Osteoblast (primary cell): ENCODE measurements around the gene ARHGAP27. TPM values are rescaled to one million over a fixed set of nuclear protein-coding genes. Genes with fewer than 3 reads are reported as not detected.
A peak's percentile ranks its signal among the peaks of the same experiment; 100 is the strongest.

ENCODE experiments used
- DNase-seq: peaks from one replicate; pipeline ENCODE4 v3.0.0; 2011; ENCODE audit warnings: low spot score, mixed read lengths; ENCODE audit not compliant: insufficient read length; ENCODE audit errors: missing footprints
- H2AFZ ChIP-seq: 2 replicates; pipeline ENCODE4 v1.6.0; 2011; ENCODE audit warnings: mild to moderate bottlenecking, low read length
- H3K27ac ChIP-seq: 2 replicates; pipeline ENCODE4 v1.5.1; 2011; ENCODE audit warnings: mild to moderate bottlenecking, low read depth, low read length, moderate library complexity
- H3K27me3 ChIP-seq: 2 replicates; pipeline ENCODE4 v1.6.0; 2012; ENCODE audit warnings: mild to moderate bottlenecking, control low read depth, inconsistent platforms, low read length, moderate library complexity; ENCODE audit not compliant: insufficient read depth
- H3K36me3 ChIP-seq: 2 replicates; pipeline ENCODE4 v1.5.1; 2011; ENCODE audit warnings: mild to moderate bottlenecking, low read length, control low read depth, moderate library complexity; ENCODE audit not compliant: insufficient read depth
- H3K4me1 ChIP-seq: 2 replicates; pipeline ENCODE4 v1.5.1; 2011; ENCODE audit warnings: mild to moderate bottlenecking, low read length, control low read depth, moderate library complexity; ENCODE audit not compliant: insufficient read depth
- H3K4me2 ChIP-seq: 2 replicates; pipeline ENCODE4 v1.6.0; 2011; ENCODE audit warnings: mild to moderate bottlenecking, low read length; ENCODE audit not compliant: insufficient read depth
- H3K4me3 ChIP-seq: fragments of 200-600 bp; sonication (generic); 3 replicates; pipeline ENCODE4 v1.5.1; 2012; ENCODE audit warnings: mild to moderate bottlenecking, low read length, inconsistent platforms; ENCODE audit not compliant: insufficient read depth
- H3K79me2 ChIP-seq: 2 replicates; pipeline ENCODE4 v1.6.0; 2012; ENCODE audit warnings: mild to moderate bottlenecking, low read length, control low read depth, inconsistent platforms; ENCODE audit not compliant: insufficient read depth
- H3K9me3 ChIP-seq: 2 replicates; pipeline ENCODE4 v1.5.1; 2011; ENCODE audit warnings: low read depth, low read length, control low read depth
- H4K20me1 ChIP-seq: 2 replicates; pipeline ENCODE4 v1.6.0; 2012; ENCODE audit warnings: mild to moderate bottlenecking, low read length, control low read depth; ENCODE audit not compliant: insufficient read depth
- total RNA-seq: library from RNA; depleted of rRNA; stranded (reverse); fragments of >200 nt; gene quantifications from 2 replicates; pipeline ENCODE4 v1.2.3, GENCODE V29; 2012
- TF ChIP-seq, protein P1 (sequence below): IDR thresholded peaks from 2 replicates; pipeline ENCODE4 v1.5.1; 2011; ENCODE audit warnings: mild to moderate bottlenecking, low read depth, low read length, moderate library complexity; ENCODE audit errors: extremely low read depth

The ARHGAP27 gene
- total RNA-seq, 1 donor = 2.9 TPM

DNA sequence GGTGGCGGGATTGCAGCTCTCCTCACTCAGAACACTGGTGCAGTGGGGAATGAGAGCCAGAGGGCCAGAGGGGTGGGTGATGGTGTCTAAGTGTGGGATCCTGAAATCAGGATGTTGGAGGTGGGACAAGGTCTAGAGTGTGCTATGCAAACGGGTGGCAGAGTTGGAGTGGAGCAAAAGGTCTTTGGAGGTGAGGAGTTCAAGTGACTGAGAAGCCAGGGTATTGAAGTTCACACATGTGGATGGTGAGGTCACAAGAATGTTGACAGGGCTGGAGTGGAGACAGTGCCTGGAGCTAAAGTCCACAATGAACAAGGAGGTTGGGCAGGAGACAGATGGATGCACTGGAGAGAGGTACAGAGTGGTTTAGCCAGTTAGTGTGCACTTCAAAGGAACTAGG lies 77.6 kb downstream of the ARHGAP27 start:
- Histone ChIP-seq H3K9me3 (peaks cover 3% of the 10 kb centered on the region), H3K27me3 (no peaks in the 10 kb centered on the region), H3K4me3 (no peak overlapping the region), H2AFZ (no peak overlapping the region), H3K79me2 (no peaks in the 10 kb centered on the region), H3K27ac (no peak overlapping the region), H3K4me1 (no peaks in the 10 kb centered on the region), H4K20me1 (no peaks in the 10 kb centered on the region), H3K4me2 (no peak overlapping the region), H3K36me3 (no peaks in the 10 kb centered on the region)
- DNase-seq = peak; percentile 43
- TF ChIP-seq, protein P1, sequence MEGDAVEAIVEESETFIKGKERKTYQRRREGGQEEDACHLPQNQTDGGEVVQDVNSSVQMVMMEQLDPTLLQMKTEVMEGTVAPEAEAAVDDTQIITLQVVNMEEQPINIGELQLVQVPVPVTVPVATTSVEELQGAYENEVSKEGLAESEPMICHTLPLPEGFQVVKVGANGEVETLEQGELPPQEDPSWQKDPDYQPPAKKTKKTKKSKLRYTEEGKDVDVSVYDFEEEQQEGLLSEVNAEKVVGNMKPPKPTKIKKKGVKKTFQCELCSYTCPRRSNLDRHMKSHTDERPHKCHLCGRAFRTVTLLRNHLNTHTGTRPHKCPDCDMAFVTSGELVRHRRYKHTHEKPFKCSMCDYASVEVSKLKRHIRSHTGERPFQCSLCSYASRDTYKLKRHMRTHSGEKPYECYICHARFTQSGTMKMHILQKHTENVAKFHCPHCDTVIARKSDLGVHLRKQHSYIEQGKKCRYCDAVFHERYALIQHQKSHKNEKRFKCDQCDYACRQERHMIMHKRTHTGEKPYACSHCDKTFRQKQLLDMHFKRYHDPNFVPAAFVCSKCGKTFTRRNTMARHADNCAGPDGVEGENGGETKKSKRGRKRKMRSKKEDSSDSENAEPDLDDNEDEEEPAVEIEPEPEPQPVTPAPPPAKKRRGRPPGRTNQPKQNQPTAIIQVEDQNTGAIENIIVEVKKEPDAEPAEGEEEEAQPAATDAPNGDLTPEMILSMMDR = no peak

DNA sequence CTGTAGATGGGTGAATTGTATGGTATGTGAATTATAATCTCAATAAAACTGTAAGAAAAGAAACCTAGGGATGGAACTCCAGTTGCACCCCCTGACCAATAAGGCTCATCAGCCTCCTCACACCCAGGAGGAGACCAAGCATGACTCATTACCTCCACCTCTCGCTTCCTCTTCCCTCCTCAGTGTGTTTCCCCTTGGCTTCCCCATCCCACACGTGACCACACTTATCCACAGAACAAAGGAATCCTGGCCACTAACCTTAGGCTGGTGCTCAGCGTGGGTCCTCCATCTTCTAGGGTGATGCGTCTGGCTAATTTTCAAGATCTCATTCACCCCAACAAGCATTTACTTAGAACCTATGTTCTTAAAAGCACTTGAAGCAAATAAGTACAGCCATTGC lies 79.6 kb downstream of the ARHGAP27 start:
- TF ChIP-seq, protein P1 = no peak
- Histone ChIP-seq H4K20me1 (no peaks in the 10 kb centered on the region), H3K9me3 (peaks cover 3% of the 10 kb centered on the region), H3K27me3 (no peaks in the 10 kb centered on the region), H3K36me3 (no peaks in the 10 kb centered on the region), H2AFZ (no peak overlapping the region), H3K27ac (no peak overlapping the region), H3K4me1 (no peaks in the 10 kb centered on the region), H3K4me3 (no peak overlapping the region), H3K79me2 (no peaks in the 10 kb centered on the region), H3K4me2 (no peak overlapping the region)
- no peak for DNase-seq

DNA sequence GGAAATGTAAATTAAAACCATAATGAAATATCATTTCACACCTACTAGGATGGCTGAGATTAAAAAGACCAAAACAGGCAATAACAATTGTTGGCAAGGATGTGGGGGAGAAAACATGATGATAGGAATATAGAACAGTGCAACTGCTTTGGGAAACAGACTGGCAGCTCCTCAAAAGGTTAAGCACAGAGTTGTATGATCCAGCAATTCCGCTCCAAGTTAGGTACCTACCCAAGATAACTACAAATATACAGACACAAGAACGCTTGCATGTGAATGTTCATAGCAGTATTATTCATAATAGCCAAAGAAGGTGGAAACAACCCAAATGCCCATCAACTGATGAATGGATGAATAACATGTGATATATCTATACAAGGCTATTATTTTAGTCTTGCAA lies 80.8 kb downstream of the ARHGAP27 start:
- H3K4me2 ChIP-seq = no peak overlapping the region
- no peaks in the 10 kb centered on the region for H3K79me2 ChIP-seq
- DNase-seq = no peak
- no peaks in the 10 kb centered on the region for H3K36me3 ChIP-seq
- H2AFZ ChIP-seq = no peak overlapping the region
- H3K27ac ChIP-seq = no peak overlapping the region
- TF ChIP-seq, protein P1 = no peak
- H3K4me3 ChIP-seq = no peak overlapping the region
- H3K27me3 ChIP-seq = no peaks in the 10 kb centered on the region
- H4K20me1 ChIP-seq = no peaks in the 10 kb centered on the region
- peaks cover 3% of the 10 kb centered on the region for H3K9me3 ChIP-seq
- H3K4me1 ChIP-seq = peaks cover 3% of the 10 kb centered on the region

DNA sequence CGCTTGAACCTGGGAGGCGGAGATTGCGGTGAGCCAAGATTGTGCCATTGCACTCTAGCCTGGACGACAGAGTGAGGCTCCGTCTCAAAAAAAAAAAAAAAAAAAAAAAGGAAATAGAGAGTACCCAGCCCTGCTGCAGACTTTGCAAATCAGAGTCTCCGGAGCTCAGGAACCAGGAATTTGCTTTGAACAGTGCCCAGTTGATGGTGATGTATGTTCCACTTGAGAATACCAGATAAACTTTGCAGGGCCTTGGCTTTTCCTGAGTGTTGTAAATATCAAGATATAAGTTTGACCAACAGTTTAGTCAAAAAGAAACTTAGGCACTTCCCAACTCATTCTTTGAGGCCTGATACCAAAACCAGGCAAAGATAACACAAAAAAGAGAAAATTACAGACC lies 85.2 kb downstream of the ARHGAP27 start:
- H3K79me2 ChIP-seq = no peaks in the 10 kb centered on the region
- no peak for DNase-seq
- no peak overlapping the region for H3K4me3 ChIP-seq

More for the DNA sequence above, 85.2 kb downstream of the ARHGAP27 start:
- H3K9me3 ChIP-seq = peaks cover 3% of the 10 kb centered on the region
- H4K20me1 ChIP-seq = no peaks in the 10 kb centered on the region
- H3K36me3 ChIP-seq = no peaks in the 10 kb centered on the region
- H3K27ac ChIP-seq = no peak overlapping the region
- no peaks in the 10 kb centered on the region for H3K27me3 ChIP-seq
- no peak overlapping the region for H3K4me2 ChIP-seq
- H3K4me1 ChIP-seq = peaks cover 26% of the 10 kb centered on the region
- TF ChIP-seq, protein P1 = no peak
- no peak overlapping the region for H2AFZ ChIP-seq
